Gastrocnemius medialis (tissue), 4 donors: Measurements from ENCODE around the gene PPOX.

Experiments
- CTCF ChIP-seq, 5 experiments: fragments of 450-650 bp in 3 of 5; fragments of 200-600 bp in 2 of 5; sonication (generic) in 2 of 5; IDR thresholded peaks in 4 of 5; conservative IDR thresholded peaks in 1 of 5; 1 replicate in 4 of 5; 2 replicates in 1 of 5; pipeline ENCODE4 v1.5.1; 2016 to 2019; ENCODE audit warnings: antibody characterized with exemption in 5 of 5, mild to moderate bottlenecking in 3 of 5, moderate library complexity in 3 of 5
- POLR2A ChIP-seq, 2 donors: fragments of 450-650 bp; IDR thresholded peaks; one replicate each; pipeline ENCODE4 v1.6.1; 2017; ENCODE audit warnings: antibody characterized with exemption in 2 of 2, mild to moderate bottlenecking in 2 of 2, moderate library complexity in 2 of 2

- TF ChIP-seq POLR2A (IDR thresholded peaks at IDR 0.05), result no peak
- no peak for TF ChIP-seq CTCF (IDR thresholded peaks at IDR 0.05 in 4 of 5, conservative IDR thresholded peaks at IDR 0.05 in 1 of 5)
Observed at GRCh38 chr1:161171191-161171590, 5.0 kb downstream of the PPOX start.
